ENCODE results near the gene DDRGK1. TPM values are rescaled to one million over a fixed set of nuclear protein-coding genes. Genes with fewer than 3 reads are reported as not detected.
"Not testable (repeated sequence)": the region's sequence is repeated elsewhere in the genome, so short reads cannot be mapped to it uniquely, and the experiment has no call there.

The DDRGK1 gene
- total RNA-seq, 4 donors from 2014 or later, result 37.7 to 74.9 (median 40.1) TPM

- Histone ChIP-seq H3K36me3 (no peaks in the 10 kb centered on the region), H3K27me3 (no peaks in the 10 kb centered on the region), H3K4me3 (no peak overlapping the region), H3K9me3 (no peaks in the 10 kb centered on the region), H3K4me1 (no peaks in the 10 kb centered on the region), H3K27ac (no peak overlapping the region)
- intact Hi-C loops (cut with DNase I; ENCODE audit: low total_unique reads), result no loop called here
- no peak for DNase-seq
- TF ChIP-seq POLR2A (IDR thresholded peaks at IDR 0.05), result no peak
- TF ChIP-seq, protein P1, sequence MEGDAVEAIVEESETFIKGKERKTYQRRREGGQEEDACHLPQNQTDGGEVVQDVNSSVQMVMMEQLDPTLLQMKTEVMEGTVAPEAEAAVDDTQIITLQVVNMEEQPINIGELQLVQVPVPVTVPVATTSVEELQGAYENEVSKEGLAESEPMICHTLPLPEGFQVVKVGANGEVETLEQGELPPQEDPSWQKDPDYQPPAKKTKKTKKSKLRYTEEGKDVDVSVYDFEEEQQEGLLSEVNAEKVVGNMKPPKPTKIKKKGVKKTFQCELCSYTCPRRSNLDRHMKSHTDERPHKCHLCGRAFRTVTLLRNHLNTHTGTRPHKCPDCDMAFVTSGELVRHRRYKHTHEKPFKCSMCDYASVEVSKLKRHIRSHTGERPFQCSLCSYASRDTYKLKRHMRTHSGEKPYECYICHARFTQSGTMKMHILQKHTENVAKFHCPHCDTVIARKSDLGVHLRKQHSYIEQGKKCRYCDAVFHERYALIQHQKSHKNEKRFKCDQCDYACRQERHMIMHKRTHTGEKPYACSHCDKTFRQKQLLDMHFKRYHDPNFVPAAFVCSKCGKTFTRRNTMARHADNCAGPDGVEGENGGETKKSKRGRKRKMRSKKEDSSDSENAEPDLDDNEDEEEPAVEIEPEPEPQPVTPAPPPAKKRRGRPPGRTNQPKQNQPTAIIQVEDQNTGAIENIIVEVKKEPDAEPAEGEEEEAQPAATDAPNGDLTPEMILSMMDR (IDR thresholded peaks at IDR 0.05), result no peak
These were observed 13.8 kb downstream of the DDRGK1 start for GRCh38 chr20:3190681-3191111.

DNA sequence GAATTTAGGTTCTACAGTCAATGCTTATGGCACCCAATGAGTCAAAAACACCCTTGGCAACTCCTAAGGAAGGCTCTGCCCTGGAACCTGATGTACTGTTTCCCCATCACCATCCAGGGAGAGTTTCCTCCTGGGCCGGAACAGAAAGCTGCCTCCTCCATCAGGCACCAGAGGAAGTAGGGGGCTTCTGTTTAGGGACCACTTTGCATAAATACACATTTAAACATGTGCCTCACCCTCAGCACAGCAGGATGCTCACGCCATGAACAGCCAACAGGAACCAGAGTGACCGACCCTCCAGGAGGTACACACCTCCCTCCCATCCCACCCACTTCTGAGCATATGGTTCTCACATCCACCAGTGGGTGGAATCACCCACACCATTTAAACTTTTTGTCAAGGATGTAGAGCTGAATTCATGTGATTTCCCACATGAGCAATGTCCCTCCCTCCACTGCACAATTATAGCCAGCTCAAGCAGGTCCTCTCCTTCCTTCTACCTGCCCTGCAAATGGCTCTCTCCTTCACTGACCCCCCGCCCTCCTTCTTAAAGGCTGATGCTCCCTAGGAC is 14.8 kb downstream of the DDRGK1 start:
- intact Hi-C loops (cut with DNase I; ENCODE audit: low total_unique reads), result no loop called here

GRCh38 chr20:3188823-3189413 is 15.6 kb downstream of the DDRGK1 start:
- no peaks in the 10 kb centered on the region for H3K27me3 ChIP-seq
- intact Hi-C loops (cut with DNase I; ENCODE audit: low total_unique reads), result no loop called here
- no peaks in the 10 kb centered on the region for H3K4me1 ChIP-seq
- no peaks in the 10 kb centered on the region for H3K36me3 ChIP-seq
- H3K9me3 ChIP-seq, result no peaks in the 10 kb centered on the region
- H3K27ac ChIP-seq, result no peak overlapping the region
- no peak for TF ChIP-seq POLR2A (IDR thresholded peaks at IDR 0.05)
- TF ChIP-seq, protein P1 (IDR thresholded peaks at IDR 0.05), result no peak
- H3K4me3 ChIP-seq, result no peak overlapping the region
- DNase-seq, result no peak

More for the DNA sequence above, 14.8 kb downstream of the DDRGK1 start:
- Histone ChIP-seq H3K27ac (no peak overlapping the region), H3K9me3 (no peaks in the 10 kb centered on the region), H3K4me1 (no peaks in the 10 kb centered on the region), H3K27me3 (no peaks in the 10 kb centered on the region), H3K4me3 (no peak overlapping the region), H3K36me3 (no peaks in the 10 kb centered on the region)
- no peak for DNase-seq
- no peak for TF ChIP-seq POLR2A (IDR thresholded peaks at IDR 0.05)
- TF ChIP-seq, protein P1 (IDR thresholded peaks at IDR 0.05), result no peak

DNA sequence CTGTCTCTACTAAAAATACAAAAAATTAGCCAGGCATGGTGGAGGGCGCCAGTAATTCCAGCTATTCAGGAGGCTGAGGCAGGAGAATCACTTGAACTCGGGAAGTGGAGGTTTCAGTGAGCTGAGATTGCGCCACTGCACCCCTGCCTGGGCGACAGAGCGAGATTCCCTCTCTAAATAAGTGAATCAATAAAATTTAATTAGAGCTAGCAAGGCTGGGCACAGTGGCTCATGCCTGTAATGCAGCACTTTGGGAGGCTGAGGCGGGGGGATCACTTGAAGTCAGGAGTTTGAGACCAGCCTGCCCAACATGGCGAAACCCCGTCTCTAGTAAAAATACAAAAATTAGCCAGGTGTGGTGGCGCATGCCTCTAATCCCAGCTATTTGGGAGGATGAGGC is 16.6 kb downstream of the DDRGK1 start:
- H3K27ac ChIP-seq; H3K9me3 ChIP-seq; H3K4me3 ChIP-seq; intact Hi-C loops (cut with DNase I; ENCODE audit: low total_unique reads); H3K4me1 ChIP-seq; H3K36me3 ChIP-seq; H3K27me3 ChIP-seq; DNase-seq: not testable (repeated sequence)

GRCh38 chr20:3183896-3184612 is 20.4 kb downstream of the DDRGK1 start:
- DNase-seq, result no peak
- intact Hi-C loops (cut with DNase I; ENCODE audit: low total_unique reads), result no loop called here
- Histone ChIP-seq H3K36me3 (no peaks in the 10 kb centered on the region), H3K4me3 (no peak overlapping the region), H3K9me3 (no peaks in the 10 kb centered on the region), H3K4me1 (no peaks in the 10 kb centered on the region), H3K27me3 (no peaks in the 10 kb centered on the region), H3K27ac (no peak overlapping the region)
- TF ChIP-seq, protein P1 (IDR thresholded peaks at IDR 0.05), result no peak
- no peak for TF ChIP-seq POLR2A (IDR thresholded peaks at IDR 0.05)

GRCh38 chr20:3182429-3182828 is 22.1 kb downstream of the DDRGK1 start:
- intact Hi-C loops (cut with DNase I; ENCODE audit: low total_unique reads); H3K4me3 ChIP-seq; DNase-seq: not testable (repeated sequence)

More at GRCh38 chr20:3182429-3182828, 22.1 kb downstream of the DDRGK1 start:
- not testable (repeated sequence) for H3K27me3 ChIP-seq, H3K9me3 ChIP-seq, H3K36me3 ChIP-seq, H3K4me1 ChIP-seq, H3K27ac ChIP-seq

Measured in uterus (tissue), 4 donors.